Measurements from ENCODE around the gene SULF2.

The SULF2 gene

GRCh38 chr20:47667531-47668312 lies 117.6 kb downstream of the SULF2 start:
- no peak for FAIRE-seq

DNA sequence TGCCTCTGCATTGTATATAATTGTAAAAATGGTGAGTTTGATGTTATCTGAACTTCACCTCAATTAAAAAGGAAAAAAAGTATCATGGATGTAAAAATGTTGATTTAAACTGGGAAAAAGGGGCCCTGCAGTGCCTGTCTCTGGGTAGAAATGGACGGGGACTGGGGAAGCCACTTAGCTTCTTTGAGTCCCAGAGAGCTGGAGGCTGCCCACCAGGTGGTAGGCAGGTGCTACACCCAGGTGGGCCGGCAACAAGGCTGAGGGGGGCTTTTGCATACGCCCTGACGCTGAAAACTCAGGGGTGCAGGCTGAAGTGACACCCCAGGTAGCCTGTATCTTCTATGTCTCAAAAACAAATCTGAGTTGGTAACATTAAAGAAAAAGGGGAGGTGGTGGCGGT lies 118.2 kb downstream of the SULF2 start:
- FAIRE-seq, result no peak

DNA sequence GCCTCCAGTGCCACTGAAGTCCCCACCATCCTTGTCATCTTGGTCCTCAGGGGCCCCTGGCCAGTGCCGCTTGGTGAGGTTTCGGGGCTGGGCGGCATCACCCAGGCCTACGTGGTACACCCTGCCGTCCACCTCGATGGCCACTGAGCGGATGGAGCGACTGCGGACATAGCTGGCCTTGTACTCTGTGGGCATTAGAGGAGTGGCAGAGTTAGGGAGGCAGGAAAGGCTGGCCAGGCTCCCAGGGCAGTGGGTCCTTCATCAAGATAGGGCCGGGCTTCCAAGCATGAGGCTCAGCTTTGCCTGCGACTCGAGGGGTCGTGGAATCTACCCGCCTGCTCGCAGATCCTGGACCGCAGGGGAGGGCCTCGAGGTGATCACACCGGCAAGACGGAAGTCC lies 119.0 kb downstream of the SULF2 start:
- no peak for FAIRE-seq

- no peak for FAIRE-seq
Observed at GRCh38 chr20:47665221-47665991, 119.9 kb downstream of the SULF2 start.

DNA sequence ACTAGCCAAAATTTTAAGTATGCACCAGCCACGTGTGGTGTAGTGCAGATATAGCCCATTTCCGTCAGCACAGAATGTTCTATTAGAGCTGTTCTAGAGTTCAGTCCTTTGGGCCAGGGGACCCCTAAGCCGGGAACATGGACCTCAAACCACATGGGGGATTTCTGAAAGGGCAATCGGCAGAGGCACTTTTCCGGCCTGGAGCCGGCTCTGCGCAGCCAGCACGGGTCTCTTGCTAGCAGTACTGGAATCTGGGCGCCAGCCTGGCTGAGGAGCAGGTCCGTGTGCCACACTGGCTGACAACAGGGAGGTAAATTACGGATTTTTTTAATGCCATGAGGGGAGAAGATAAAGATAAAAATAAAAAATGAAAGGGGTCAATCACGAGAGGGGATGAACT lies 120.5 kb downstream of the SULF2 start:
- no peak for FAIRE-seq

DNA sequence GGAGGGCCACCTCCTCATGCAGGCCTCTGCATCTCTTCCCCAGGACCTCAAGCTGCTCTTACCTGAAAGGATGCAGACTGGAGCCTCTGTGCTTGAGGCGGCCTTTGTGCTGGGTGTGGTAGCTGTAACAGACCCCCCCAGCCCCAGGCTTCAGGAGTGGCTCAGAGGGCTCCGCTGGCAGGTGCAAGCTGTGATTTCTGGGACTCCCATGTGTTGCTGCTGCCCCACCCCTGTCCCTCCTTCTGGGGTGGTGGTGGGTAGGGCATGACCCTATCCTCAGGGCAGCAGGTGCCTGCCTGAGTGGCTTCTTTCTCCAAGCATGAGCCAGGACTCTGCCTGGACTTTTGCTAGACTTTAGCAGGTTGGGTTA lies 121.2 kb downstream of the SULF2 start:
- FAIRE-seq, result no peak

DNA sequence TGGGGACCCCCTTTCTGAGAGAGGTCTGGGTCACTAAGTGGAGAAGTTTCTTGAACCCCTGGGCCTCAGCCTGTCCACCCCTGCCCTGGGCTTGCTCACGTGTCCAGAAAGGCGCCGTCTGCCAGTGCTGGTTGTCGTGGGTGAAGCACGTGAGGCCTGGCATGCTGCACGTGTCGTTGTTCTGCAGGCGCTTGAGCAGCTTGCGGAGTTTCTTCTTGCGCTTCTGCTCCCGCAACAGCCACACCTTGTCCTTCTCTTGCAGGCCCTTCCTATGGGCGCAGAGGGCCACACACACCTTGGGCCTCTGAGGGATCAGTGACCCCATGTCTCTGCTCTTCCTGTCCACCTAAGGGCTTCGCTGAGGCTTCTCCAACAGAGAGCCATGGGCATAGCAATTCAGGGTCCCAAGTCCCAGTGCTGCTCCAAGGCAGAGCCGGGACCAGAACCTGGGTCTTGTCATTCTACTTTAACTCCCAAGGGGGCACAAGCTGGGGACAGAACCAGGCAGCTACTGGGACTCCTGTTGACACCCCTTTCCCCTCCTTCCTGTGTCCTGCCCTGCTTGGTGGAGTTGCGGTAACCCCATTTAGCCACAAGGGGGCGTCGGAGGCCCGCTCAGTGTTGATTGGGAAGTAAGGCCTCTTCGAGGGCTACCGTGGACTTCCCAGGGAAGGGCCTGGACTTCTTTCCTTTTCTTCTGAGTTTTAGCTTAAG lies 121.8 kb downstream of the SULF2 start:
- no peak for FAIRE-seq

- no peak for FAIRE-seq
Observed at GRCh38 chr20:47662483-47663353, 122.6 kb downstream of the SULF2 start.

GRCh38 chr20:47661714-47662113 lies 123.6 kb downstream of the SULF2 start:
- FAIRE-seq, result no peak

- FAIRE-seq, result no peak
Observed at GRCh38 chr20:47660983-47661700, 124.1 kb downstream of the SULF2 start.

DNA sequence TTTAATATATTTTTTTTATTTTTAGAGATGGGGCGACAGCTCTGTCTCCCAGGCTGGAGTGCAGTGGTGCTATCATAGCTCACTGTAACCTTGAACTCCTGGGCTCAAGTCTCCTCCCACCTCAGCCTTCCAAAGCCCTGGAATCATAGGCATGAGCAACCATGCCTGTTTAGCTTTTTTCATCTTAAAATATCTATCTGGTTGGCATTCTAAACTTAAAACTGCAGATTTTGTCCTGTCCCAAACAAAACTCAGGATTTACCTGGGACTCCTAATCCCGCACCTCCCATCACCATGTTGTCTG lies 124.7 kb downstream of the SULF2 start:
- no peak for FAIRE-seq

GRCh38 chr20:47659904-47660601 lies 125.2 kb downstream of the SULF2 start:
- FAIRE-seq, result no peak

DNA sequence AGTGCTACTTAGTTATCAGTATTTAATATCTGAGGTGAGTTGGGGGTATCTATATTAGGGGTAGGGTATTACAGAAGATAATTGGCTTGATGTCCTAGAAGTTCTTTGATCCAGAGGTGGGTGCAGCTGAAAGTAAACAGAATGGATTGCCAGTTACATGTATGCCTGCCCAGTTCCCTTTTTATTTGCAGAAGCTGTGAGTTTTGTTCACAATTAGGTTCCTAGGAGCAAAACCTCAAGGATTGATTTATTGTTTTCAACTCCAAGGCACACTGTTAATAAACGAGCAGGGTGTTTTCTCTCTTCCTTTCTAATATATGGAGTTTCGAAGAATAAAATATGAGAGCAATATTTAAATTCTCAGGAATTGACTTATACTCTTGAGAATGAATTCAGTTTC lies 129.0 kb downstream of the SULF2 start:
- no peak for FAIRE-seq

DNA sequence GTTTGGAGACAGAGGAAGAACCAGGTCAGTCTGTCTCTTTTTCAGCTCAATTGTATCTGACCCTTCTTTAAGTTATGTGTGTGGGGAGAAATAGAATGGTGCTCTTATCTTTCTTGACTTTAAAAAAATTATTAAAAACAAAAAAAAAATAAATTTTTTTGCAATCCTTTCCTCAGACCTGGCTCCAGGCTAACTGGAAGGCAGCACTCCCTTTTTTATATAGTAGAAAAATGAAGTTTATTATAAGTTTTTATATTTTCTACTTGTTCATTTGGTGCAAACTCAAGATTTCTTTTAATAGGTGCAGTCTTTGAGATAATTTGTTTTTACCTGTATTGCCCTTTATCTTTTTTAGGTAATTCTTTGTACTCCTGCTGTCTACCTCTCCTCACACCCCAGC lies 129.6 kb downstream of the SULF2 start:
- FAIRE-seq, result no peak

GRCh38 chr20:47654370-47654769 lies 130.9 kb downstream of the SULF2 start:
- FAIRE-seq, result no peak

- FAIRE-seq, result no peak
Observed at GRCh38 chr20:47653869-47654268, 131.4 kb downstream of the SULF2 start.

DNA sequence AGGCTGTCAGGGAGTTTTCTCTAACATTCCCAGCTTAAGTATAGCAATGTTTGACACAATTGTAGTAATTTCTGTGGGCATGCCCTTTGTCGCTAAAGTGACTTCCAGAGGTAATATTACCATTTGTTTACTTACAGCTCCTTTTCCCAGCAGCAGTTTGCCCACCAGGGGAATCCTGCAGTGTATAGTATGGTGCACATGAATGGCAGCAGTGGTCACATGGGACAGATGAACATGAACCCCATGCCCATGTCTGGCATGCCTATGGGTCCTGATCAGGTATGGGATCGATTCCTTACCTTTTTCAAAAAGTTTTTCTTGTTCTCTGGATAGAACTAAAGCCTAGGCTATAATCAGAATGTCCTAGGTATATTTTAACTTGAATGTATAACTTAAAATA lies 132.5 kb downstream of the SULF2 start:
- no peak for FAIRE-seq

GRCh38 chr20:47652301-47652700 lies 133.0 kb downstream of the SULF2 start:
- FAIRE-seq, result no peak

GRCh38 chr20:47648943-47649342 lies 136.3 kb downstream of the SULF2 start:
- FAIRE-seq, result no peak

DNA sequence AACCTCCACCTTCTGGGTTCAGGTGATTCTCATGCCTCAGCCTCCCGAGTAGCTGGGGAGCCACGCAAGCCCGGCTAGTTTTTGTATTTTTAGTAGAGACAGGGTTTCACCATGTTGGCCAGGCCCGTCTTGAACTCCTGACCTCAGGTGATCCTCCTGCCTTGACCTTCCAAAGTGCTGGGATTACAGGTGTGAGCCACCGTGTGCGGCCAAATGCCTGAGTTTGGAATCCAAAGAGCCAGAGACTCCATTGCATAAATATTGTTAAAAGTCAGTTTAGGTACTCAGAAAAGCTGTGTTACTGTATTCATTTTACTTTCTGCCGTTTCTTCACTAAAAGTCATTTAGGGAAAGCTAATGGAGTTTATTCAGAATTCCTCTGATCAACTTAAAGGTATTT lies 137.3 kb downstream of the SULF2 start:
- no peak for FAIRE-seq

DNA sequence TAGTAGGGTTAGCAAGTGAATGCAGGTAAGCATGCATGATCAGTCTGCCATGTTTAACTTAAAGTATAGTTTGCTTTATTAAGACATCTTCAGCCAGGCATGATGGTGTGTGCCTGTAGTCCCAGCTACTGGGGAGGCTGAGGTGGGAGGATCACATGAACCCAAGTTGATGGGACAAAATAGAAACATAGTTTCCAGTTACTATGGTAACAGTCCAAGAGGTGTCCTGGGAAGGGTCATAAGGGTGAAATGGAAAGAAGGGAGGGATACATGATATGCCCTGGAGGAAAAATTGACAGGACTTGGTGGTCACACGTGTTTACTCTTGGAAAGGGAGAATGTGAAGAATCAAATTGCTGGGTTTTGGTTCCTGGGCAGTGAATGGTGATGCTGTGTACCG lies 139.6 kb downstream of the SULF2 start:
- FAIRE-seq, result no peak

GRCh38 chr20:47642624-47643023 lies 142.7 kb downstream of the SULF2 start:
- no peak for FAIRE-seq
